Upper lobe of right lung (tissue), 1 donor: Measurements from ENCODE around the gene CYSTM1. TPM values are rescaled to one million over a fixed set of nuclear protein-coding genes. Genes with fewer than 3 reads are reported as not detected.

Experiments used
- ATAC-seq: fragments of 200-7000 bp; cut with Tn5 transposase; one replicate; pipeline ENCODE4 v1.9.1; 2020; ENCODE audit warnings: mild to moderate bottlenecking, moderate library complexity
- DNase-seq: peaks from one replicate; pipeline ENCODE4 v3.0.0-alpha.2; 2020
- H3K27ac ChIP-seq: fragments of 200-600 bp; one replicate; pipeline ENCODE4 v1.8.0; 2022
- H3K27me3 ChIP-seq: fragments of 200-600 bp; one replicate; pipeline ENCODE4 v1.8.0; 2022; ENCODE audit warnings: mild to moderate bottlenecking
- H3K36me3 ChIP-seq: fragments of 200-600 bp; one replicate; pipeline ENCODE4 v1.8.0; 2022
- H3K4me1 ChIP-seq: fragments of 200-600 bp; one replicate; pipeline ENCODE4 v1.8.0; 2022
- H3K4me3 ChIP-seq: fragments of 200-600 bp; one replicate; pipeline ENCODE4 v1.8.0; 2022; ENCODE audit warnings: mild to moderate bottlenecking
- H3K9me3 ChIP-seq: fragments of 200-600 bp; one replicate; pipeline ENCODE4 v1.8.0; 2022
- CTCF ChIP-seq: fragments of 200-600 bp; IDR thresholded peaks from one replicate; pipeline ENCODE4 v1.8.0; 2022; ENCODE audit warnings: antibody characterized with exemption
- intact Hi-C: fragments of 100-400 bp; cut with DNase I; formaldehyde crosslinking; loops from one replicate; pipeline ENCODE4 v1.11.0; 2022
- total RNA-seq: library from RNA; stranded (reverse); fragmentation: NEBNext Ultra II Directional; extraction: Animal tissue kit (Norgen Biotek cat#: 25700); gene quantifications from one replicate; pipeline ENCODE4 v1.2.1, GENCODE V29; 2021
- donor health status: DM: no; HTN: yes; CAD: no; lungs with severe emphysema.

The CYSTM1 gene
- total RNA-seq, 1 donor from 2014 or later: 85.1 TPM

DNA sequence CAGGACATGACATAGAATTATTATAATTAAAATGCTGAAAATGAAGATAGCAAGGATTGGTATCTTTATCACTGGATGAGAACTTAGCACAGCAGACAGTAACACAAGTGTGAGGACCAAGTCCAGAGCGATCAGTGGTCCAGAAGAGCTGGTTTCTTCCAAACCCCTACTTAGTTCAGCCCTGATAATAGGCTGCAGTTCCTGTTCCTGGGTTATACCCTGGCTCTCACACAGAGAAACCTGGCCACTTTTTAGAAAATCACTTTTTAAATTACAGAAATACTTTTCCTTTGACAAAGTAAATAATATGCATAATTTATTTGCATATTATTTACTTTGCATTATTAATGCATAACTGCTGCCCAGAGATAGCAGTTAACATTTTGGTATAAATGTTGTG, 40.3 kb downstream of the CYSTM1 start:
- Histone ChIP-seq H3K9me3 (no peaks in the 10 kb centered on the region), H3K4me1 (peaks cover 33% of the 10 kb centered on the region)

DNA sequence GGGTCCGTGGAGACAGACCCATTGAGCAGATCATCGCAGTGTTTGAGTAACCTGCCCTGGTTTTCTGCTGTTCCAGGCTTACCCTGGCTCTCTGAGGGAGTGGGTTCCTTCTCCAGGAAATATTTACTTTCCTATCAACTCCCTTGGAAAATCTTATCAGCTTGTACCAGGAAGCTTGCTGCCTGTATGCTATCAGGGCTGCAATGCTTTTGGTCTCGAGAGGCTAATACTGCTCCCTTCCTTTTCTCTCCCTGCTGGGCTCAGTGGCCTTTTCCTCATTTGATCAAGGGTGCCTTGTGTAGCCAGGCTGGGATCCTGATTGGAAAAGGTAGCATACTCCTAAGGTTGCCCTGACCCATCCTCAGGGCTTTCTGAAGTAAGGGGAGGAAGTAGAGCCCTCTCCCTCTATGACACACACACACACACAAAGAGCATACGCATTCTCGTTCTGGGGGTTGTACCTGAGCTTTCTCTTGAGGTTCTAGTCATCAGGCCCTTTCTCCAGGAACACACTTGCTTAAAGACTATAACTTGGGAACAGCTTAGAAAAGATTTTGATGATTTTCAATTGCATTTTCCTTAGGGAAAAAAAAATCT, 41.6 kb downstream of the CYSTM1 start:
- no peak for TF ChIP-seq CTCF
- DNase-seq: no peak
- peaks cover 43% of the 10 kb centered on the region for H3K4me1 ChIP-seq
- H3K9me3 ChIP-seq: no peaks in the 10 kb centered on the region
- no peaks in the 10 kb centered on the region for H3K27me3 ChIP-seq
- intact Hi-C loops: no loop called here
- H3K27ac ChIP-seq: peak overlapping the region; percentile 44
- no peak overlapping the region for H3K4me3 ChIP-seq
- H3K36me3 ChIP-seq: no peaks in the 10 kb centered on the region
- ATAC-seq: peak; percentile 15

More for the DNA sequence above, 40.3 kb downstream of the CYSTM1 start:
- H3K27me3 ChIP-seq: no peaks in the 10 kb centered on the region
- intact Hi-C loops: no loop called here
- no peaks in the 10 kb centered on the region for H3K36me3 ChIP-seq
- no peak for ATAC-seq
- no peak for DNase-seq
- no peak overlapping the region for H3K27ac ChIP-seq
- TF ChIP-seq CTCF: no peak
- no peak overlapping the region for H3K4me3 ChIP-seq

- Histone ChIP-seq H3K4me1 (peaks cover 49% of the 10 kb centered on the region), H3K27me3 (no peaks in the 10 kb centered on the region), H3K36me3 (no peaks in the 10 kb centered on the region), H3K27ac (no peak overlapping the region), H3K9me3 (no peaks in the 10 kb centered on the region), H3K4me3 (no peak overlapping the region)
- TF ChIP-seq CTCF: no peak
- DNase-seq: no peak
- intact Hi-C loops: no loop called here
- ATAC-seq: no peak
These were observed 42.5 kb downstream of the CYSTM1 start for GRCh38 chr5:140217299-140218026.

DNA sequence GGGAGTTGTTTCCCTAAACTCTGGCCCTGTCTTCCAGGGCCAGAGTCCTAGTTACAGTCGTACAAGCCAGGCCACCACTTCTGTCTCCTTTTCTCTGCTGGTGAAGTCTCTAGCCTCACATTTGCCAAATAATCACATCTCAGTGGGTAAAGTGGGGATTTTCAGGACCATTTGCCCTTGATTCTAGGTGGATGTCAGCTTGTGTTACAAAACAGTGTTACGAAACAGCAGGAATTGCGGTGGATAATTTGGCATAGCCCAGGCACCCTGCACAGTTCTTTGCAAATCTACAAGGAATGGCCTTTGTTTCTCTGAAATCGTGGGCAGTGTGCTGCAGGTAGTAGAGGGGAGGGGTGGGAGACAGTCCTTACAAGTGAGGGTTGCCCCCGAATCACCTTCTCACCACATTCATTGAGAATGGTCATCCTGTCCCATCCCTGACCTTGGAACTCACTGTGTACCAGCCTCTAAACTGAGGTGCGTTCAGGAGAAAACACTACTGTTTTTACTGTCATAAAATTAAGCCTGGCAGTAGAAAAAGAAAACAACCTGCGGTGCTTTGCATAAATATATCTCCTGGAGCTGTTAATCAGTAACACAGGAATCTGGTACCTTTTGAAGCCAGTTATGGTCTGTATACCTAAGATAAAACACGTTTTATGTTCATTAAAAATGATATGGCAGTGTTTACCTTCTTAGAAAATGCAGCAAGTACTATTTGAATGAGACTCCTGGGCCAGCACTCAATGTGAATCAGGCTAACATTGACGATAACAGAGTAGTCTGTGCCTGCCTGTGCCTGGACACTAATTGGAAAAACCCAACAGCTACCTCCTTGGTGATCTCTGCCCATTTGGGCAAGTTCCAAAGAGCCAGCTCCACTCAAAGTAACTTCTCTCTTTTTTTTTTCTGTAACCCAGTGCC, 44.3 kb downstream of the CYSTM1 start:
- peaks cover 53% of the 10 kb centered on the region for H3K4me1 ChIP-seq
- no peak for TF ChIP-seq CTCF
- no peaks in the 10 kb centered on the region for H3K9me3 ChIP-seq
- ATAC-seq: peak; percentile 43
- H3K27ac ChIP-seq: peak overlapping the region; percentile 27
- DNase-seq: no peak
- no peaks in the 10 kb centered on the region for H3K27me3 ChIP-seq
- H3K36me3 ChIP-seq: no peaks in the 10 kb centered on the region
- intact Hi-C loops: no loop called here
- no peak overlapping the region for H3K4me3 ChIP-seq

DNA sequence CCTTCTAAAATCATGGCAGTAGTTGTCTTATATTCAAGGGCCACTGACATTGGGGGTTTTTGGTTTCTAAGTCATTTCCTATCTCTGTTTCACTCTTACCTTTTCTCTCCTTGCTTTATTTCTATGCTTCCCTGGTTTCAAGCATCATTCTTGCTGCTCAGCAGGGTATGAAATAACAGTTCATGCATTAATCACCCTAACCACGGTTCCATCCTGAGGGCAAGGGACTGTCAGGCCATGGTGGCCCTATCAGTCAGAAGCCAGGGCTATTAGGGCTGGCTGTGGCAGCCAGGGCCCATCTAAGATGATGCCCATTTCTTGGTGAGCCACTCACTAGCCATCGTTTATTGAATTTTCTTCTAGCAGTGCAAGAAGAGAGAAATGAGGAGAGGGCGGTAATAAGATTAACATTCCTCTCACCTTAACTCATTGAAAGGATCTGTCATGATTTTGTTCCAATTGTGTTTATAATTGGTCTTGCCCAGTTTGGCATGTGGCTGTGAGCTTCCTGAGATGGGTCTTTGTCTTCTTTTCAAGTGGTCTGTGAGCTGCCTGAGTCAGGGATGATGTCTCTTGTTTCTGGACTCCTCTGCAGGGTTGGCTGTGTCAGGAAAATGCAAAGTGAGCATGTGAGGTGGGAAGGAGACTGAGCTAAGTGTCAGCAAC, 45.2 kb downstream of the CYSTM1 start:
- DNase-seq: no peak
- Histone ChIP-seq H3K36me3 (no peaks in the 10 kb centered on the region), H3K27me3 (no peaks in the 10 kb centered on the region), H3K27ac (peak overlapping the region; percentile 27), H3K4me1 (peaks cover 48% of the 10 kb centered on the region), H3K4me3 (no peak overlapping the region), H3K9me3 (no peaks in the 10 kb centered on the region)
- intact Hi-C loops: no loop called here
- no peak for TF ChIP-seq CTCF
- ATAC-seq: no peak
